Left ventricle myocardium superior (tissue), 1 donor: Measurements from ENCODE around the gene ADGRF5. TPM values are rescaled to one million over a fixed set of nuclear protein-coding genes. Genes with fewer than 3 reads are reported as not detected.

Source experiments
- ATAC-seq: fragments of 200-7000 bp; cut with Tn5 transposase; one replicate; pipeline ENCODE4 v1.9.1; 2020; ENCODE audit warnings: mild to moderate bottlenecking, moderate library complexity
- DNase-seq: peaks from one replicate; pipeline ENCODE4 v3.0.0-alpha.2; 2020
- intact Hi-C: fragments of 100-400 bp; cut with micrococcal nuclease; formaldehyde crosslinking; loops from one replicate; pipeline ENCODE4 v1.11.0; 2022
- long read RNA-seq: library from polyadenylated mRNA; unstranded; transcript quantifications from one replicate; pipeline ENCODE4 v2.0.0, GENCODE V29; 2021
- total RNA-seq: library from RNA; stranded (reverse); fragmentation: NEBNext Ultra II Directional; extraction: Animal tissue kit (Norgen Biotek cat#: 25700); gene quantifications from one replicate; pipeline ENCODE4 v1.2.1, GENCODE V29; 2021
- donor health status: DM: no; HTN: yes; CAD: no; lungs with severe emphysema.

The ADGRF5 gene
- 45.9 TPM for total RNA-seq
- long read RNA-seq, full-length matches to known transcripts, result 2 of 47 reads
- long read RNA-seq, partial matches to known transcripts, result 35 of 47 reads
- long read RNA-seq, other reads (novel, unspliced or antisense), result 10 of 47 reads

- ATAC-seq, result peak; percentile 70
- intact Hi-C loops, result no loop called here
- peak; percentile 52 for DNase-seq
Observed at GRCh38 chr6:46921731-46922130, at the start of gene ADGRF5. Gene ADGRF5 (minus strand): TSS chr6:46921938. CDS start chr6:46906762, 15,176 bp downstream.

GRCh38 chr6:46969206-46969605 lies 47.5 kb upstream of the ADGRF5 start:
- ATAC-seq, result no peak
- DNase-seq, result no peak
- intact Hi-C loops, result no loop called here

GRCh38 chr6:46967826-46968349 lies 46.1 kb upstream of the ADGRF5 start:
- ATAC-seq (no peak), DNase-seq (no peak)
- intact Hi-C loops, result no loop called here

GRCh38 chr6:46964716-46965519 lies 43.2 kb upstream of the ADGRF5 start:
- intact Hi-C loops, result no loop called here
- ATAC-seq, result peak; percentile 24
- no peak for DNase-seq

- ATAC-seq (peak; percentile 67), DNase-seq (no peak)
- intact Hi-C loops, result no loop called here
Observed at GRCh38 chr6:46963626-46964025, 41.9 kb upstream of the ADGRF5 start.

- ATAC-seq, result no peak
- intact Hi-C loops, result no loop called here
- no peak for DNase-seq
Observed at GRCh38 chr6:46963039-46963438, 41.3 kb upstream of the ADGRF5 start.

GRCh38 chr6:46961711-46962110 lies 40.0 kb upstream of the ADGRF5 start:
- intact Hi-C loops, result no loop called here
- DNase-seq (no peak), ATAC-seq (no peak)

GRCh38 chr6:46961232-46961631 lies 39.5 kb upstream of the ADGRF5 start:
- DNase-seq (no peak), ATAC-seq (no peak)
- intact Hi-C loops, result no loop called here

GRCh38 chr6:46959419-46959818 lies 37.7 kb upstream of the ADGRF5 start:
- intact Hi-C loops, result no loop called here
- DNase-seq (no peak), ATAC-seq (no peak)

GRCh38 chr6:46956409-46956808 lies 34.7 kb upstream of the ADGRF5 start:
- intact Hi-C loops, result no loop called here
- no peak for DNase-seq
- ATAC-seq, result no peak

- intact Hi-C loops, result no loop called here
- no peak for DNase-seq
- peak; percentile 35 for ATAC-seq
Observed at GRCh38 chr6:46954837-46955451, 33.2 kb upstream of the ADGRF5 start.

- intact Hi-C loops, result no loop called here
- ATAC-seq (no peak), DNase-seq (no peak)
Observed at GRCh38 chr6:46953921-46954320, 32.2 kb upstream of the ADGRF5 start.

- peak; percentile 73 for DNase-seq
- intact Hi-C loops, result no loop called here
- ATAC-seq, result peak; percentile 80
Observed at GRCh38 chr6:46949632-46950280, 28.0 kb upstream of the ADGRF5 start.

GRCh38 chr6:46948699-46949098 lies 27.0 kb upstream of the ADGRF5 start:
- ATAC-seq (peak; percentile 85), DNase-seq (no peak)
- intact Hi-C loops, result no loop called here

GRCh38 chr6:46947497-46947896 lies 25.8 kb upstream of the ADGRF5 start:
- no peak for DNase-seq
- ATAC-seq, result peak; percentile 15
- intact Hi-C loops, result no loop called here

- ATAC-seq (no peak), DNase-seq (no peak)
- intact Hi-C loops, result no loop called here
Observed at GRCh38 chr6:46940433-46941226, 18.9 kb upstream of the ADGRF5 start.

- no peak for ATAC-seq
- intact Hi-C loops, result no loop called here
- no peak for DNase-seq
Observed at GRCh38 chr6:46937642-46938041, 15.9 kb upstream of the ADGRF5 start.

- ATAC-seq, result peak; percentile 64
- intact Hi-C loops, result no loop called here
- DNase-seq, result no peak
Observed at GRCh38 chr6:46935687-46936086, 13.9 kb upstream of the ADGRF5 start.

- no peak for DNase-seq
- no peak for ATAC-seq
- intact Hi-C loops, result no loop called here
Observed at GRCh38 chr6:46933751-46934150, 12.0 kb upstream of the ADGRF5 start.
